Measurements from ENCODE around the gene WFDC9. TPM values are rescaled to one million over a fixed set of nuclear protein-coding genes. Genes with fewer than 3 reads are reported as not detected.

Gene WFDC9
- total RNA-seq, 1 experiment from 2014 or later, result not detected

GRCh38 chr20:45617591-45617990 lies 13.5 kb downstream of the WFDC9 start:
- no peak overlapping the region for H3K27ac Mint-ChIP-seq
- H3K4me3 Mint-ChIP-seq, result no peak overlapping the region

More at GRCh38 chr20:45617591-45617990, 13.5 kb downstream of the WFDC9 start:
- no peak overlapping the region for H3K4ac ChIP-seq (ENCODE audit: low read depth, low read length)
- no peak overlapping the region for H3K9ac ChIP-seq (ENCODE audit: extremely low read depth, insufficient read length, low read length)
- H3K79me1 ChIP-seq (ENCODE audit: insufficient read depth, low read depth, low read length, poor library complexity, severe bottlenecking), result no peaks in the 10 kb centered on the region
- Mint-ChIP-seq H3K36me3 (ENCODE audit: insufficient read depth in 1 of 3, low read depth in 3 of 3) (no peaks in the 10 kb centered on the region), H3K9me3 (peaks cover 0 to 2% of the 10 kb centered on the region in 2 experiments; a peak in 1 of 5 replicates), H3K4me1 (peaks cover 3% of the 10 kb centered on the region in 2 experiments; a peak in 1 of 4 replicates), H3K27me3 (ENCODE audit: low read depth) (no peaks in the 10 kb centered on the region; the same call in 1 of the 2 replicates)
- no peaks in the 10 kb centered on the region for H3K9me3 ChIP-seq (ENCODE audit: control insufficient read depth, low read depth, low read length)
- no peaks in the 10 kb centered on the region for H3K4me1 ChIP-seq (ENCODE audit: insufficient read depth, low read length)
- H4K20me1 ChIP-seq (ENCODE audit: control insufficient read depth, insufficient read depth, insufficient read length), result no peaks in the 10 kb centered on the region
- no peak overlapping the region for H3T11ph ChIP-seq (ENCODE audit: low read length)
- H2AFZ ChIP-seq (ENCODE audit: low read length), result no peak overlapping the region
- no peak overlapping the region for H3K4me2 ChIP-seq (ENCODE audit: insufficient read depth, insufficient read length, low read length)
- H3K23me2 ChIP-seq (ENCODE audit: insufficient read length, low read depth, low read length, poor library complexity, severe bottlenecking), result no peaks in the 10 kb centered on the region
- no peaks in the 10 kb centered on the region for H3K27me3 ChIP-seq (ENCODE audit: insufficient read depth, low read length)
- H3K23ac ChIP-seq (ENCODE audit: insufficient read length, low read depth, low read length), result no peak overlapping the region
- H4K8ac ChIP-seq (replicated peaks; ENCODE audit: insufficient read length, low read depth, low read length), result no peak overlapping the region
- no peak overlapping the region for H2BK120ac ChIP-seq (ENCODE audit: low read depth, low read length, poor library complexity, severe bottlenecking)
- no peak overlapping the region for H2BK15ac ChIP-seq (ENCODE audit: low read depth, low read length)
- H4K5ac ChIP-seq (ENCODE audit: insufficient read length, low read depth, low read length), result no peak overlapping the region
- no peak overlapping the region for H2BK12ac ChIP-seq (ENCODE audit: insufficient read length, low read depth, low read length)
- H3K79me2 ChIP-seq (ENCODE audit: insufficient read depth, low read length), result no peaks in the 10 kb centered on the region
- H2AK5ac ChIP-seq (ENCODE audit: insufficient read length, low read length), result no peak overlapping the region
- no peak overlapping the region for H4K91ac ChIP-seq (ENCODE audit: insufficient read length, low read depth, low read length)
- WGBS (ENCODE audit: extremely low coverage, insufficient read length, low lambda C conversion rate), result no CpG with 5 or more reads among the region's 2 CpGs
- no peak overlapping the region for H2BK20ac ChIP-seq (ENCODE audit: low read depth, low read length, poor library complexity, severe bottlenecking)
- no peak overlapping the region for H3K14ac ChIP-seq (ENCODE audit: insufficient read depth, low read length)
- no peak for TF ChIP-seq CTCF (conservative IDR thresholded peaks at IDR 0.05)
- no peak overlapping the region for H2BK5ac ChIP-seq (ENCODE audit: insufficient read length, low read length)
- H3K27ac ChIP-seq (ENCODE audit: insufficient read length, low read depth, low read length), result no peak overlapping the region
- H3K18ac ChIP-seq (ENCODE audit: insufficient read length, low read depth, low read length), result no peak overlapping the region
- no peak for DNase-seq
- no peak overlapping the region for H3K56ac ChIP-seq (ENCODE audit: insufficient read length, low read depth, low read length)
